Tibial nerve (tissue), 4 donors: ENCODE results near the gene USP7.
A peak's percentile ranks its signal among the peaks of the same experiment; 100 is the strongest.

Experiments
- CTCF ChIP-seq, 5 experiments: fragments of 200-600 bp in 3 of 5; fragments of 450-650 bp in 2 of 5; sonication (generic) in 3 of 5; IDR thresholded peaks; one replicate each; pipeline ENCODE4 v1.5.1; 2016 to 2019; ENCODE audit warnings: antibody characterized with exemption in 5 of 5, mild to moderate bottlenecking in 3 of 5, moderate library complexity in 2 of 5
- EP300 ChIP-seq, 2 donors: sonication (generic); formaldehyde crosslinking; IDR thresholded peaks; one replicate each; pipeline ENCODE4 v1.6.1; 2017; ENCODE audit warnings: antibody characterized with exemption in 2 of 2, mild to moderate bottlenecking in 1 of 2
- POLR2A ChIP-seq, 2 donors: fragments of 450-650 bp; IDR thresholded peaks; one replicate each; pipeline ENCODE4 v1.6.1; 2017; ENCODE audit warnings: antibody characterized with exemption in 2 of 2, mild to moderate bottlenecking in 2 of 2, moderate library complexity in 2 of 2

- no peak for TF ChIP-seq POLR2A (IDR thresholded peaks at IDR 0.05)
- TF ChIP-seq CTCF (IDR thresholded peaks at IDR 0.05), result peak in 2 of 5 experiments; percentile 17 to 40
- TF ChIP-seq EP300 (IDR thresholded peaks at IDR 0.05), result no peak
Observed at GRCh38 chr16:8936421-8936820, 27.3 kb downstream of the USP7 start.
